ENCODE data around the gene NUDT15.
"Not testable (repeated sequence)": the region's sequence is repeated elsewhere in the genome, so short reads cannot be mapped to it uniquely, and the experiment has no call there.

DNA sequence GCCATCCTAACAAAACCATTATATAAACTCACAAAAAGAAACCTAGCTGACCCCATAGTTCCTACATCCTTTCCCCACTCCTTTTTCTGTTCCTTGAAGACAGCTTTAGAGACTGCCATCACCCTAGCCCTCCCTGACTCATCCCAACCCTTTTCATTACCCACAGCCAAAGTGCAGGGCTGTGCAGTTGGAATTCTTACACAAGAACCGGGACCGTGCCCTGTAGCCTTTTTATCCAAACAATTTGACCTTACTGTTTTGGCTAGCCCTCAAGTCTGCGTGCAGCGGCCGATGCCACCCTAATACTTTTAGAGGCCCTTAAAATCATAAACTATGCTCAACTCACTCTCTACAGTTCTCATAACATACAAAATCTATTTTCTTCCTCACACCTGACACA, 22.4 kb downstream of the NUDT15 start:
- TF ChIP-seq, protein P1, sequence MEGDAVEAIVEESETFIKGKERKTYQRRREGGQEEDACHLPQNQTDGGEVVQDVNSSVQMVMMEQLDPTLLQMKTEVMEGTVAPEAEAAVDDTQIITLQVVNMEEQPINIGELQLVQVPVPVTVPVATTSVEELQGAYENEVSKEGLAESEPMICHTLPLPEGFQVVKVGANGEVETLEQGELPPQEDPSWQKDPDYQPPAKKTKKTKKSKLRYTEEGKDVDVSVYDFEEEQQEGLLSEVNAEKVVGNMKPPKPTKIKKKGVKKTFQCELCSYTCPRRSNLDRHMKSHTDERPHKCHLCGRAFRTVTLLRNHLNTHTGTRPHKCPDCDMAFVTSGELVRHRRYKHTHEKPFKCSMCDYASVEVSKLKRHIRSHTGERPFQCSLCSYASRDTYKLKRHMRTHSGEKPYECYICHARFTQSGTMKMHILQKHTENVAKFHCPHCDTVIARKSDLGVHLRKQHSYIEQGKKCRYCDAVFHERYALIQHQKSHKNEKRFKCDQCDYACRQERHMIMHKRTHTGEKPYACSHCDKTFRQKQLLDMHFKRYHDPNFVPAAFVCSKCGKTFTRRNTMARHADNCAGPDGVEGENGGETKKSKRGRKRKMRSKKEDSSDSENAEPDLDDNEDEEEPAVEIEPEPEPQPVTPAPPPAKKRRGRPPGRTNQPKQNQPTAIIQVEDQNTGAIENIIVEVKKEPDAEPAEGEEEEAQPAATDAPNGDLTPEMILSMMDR (IDR thresholded peaks at IDR 0.05; ENCODE audit: control extremely low read depth in 1 of 3, insufficient read depth in 1 of 3, low read depth in 1 of 3, low read length in 3 of 3): not testable (repeated sequence)
- not testable (repeated sequence) for TF ChIP-seq CBX8 (IDR thresholded peaks at IDR 0.05; ENCODE audit: borderline replicate concordance, low read depth, low read length); JUN (IDR thresholded peaks at IDR 0.05; ENCODE audit: low read depth, low read length); POLR2A (IDR thresholded peaks at IDR 0.05; ENCODE audit: control extremely low read depth in 1 of 2, low read depth in 2 of 2, low read length in 2 of 2); EP300 (IDR thresholded peaks at IDR 0.05; ENCODE audit: borderline replicate concordance in 1 of 2, low read depth in 2 of 2, low read length in 2 of 2); RAD21 (IDR thresholded peaks at IDR 0.05 in 1 of 2, conservative IDR thresholded peaks at IDR 0.05 in 1 of 2; ENCODE audit: low read depth in 2 of 2, low read length in 2 of 2); POLR2AphosphoS5 (IDR thresholded peaks at IDR 0.05; ENCODE audit: low read depth, low read length); YY1 (IDR thresholded peaks at IDR 0.05; ENCODE audit: low read depth, low read length); JUND (IDR thresholded peaks at IDR 0.05; ENCODE audit: low read length); BACH1 (IDR thresholded peaks at IDR 0.05; ENCODE audit: low read length); RFX5 (IDR thresholded peaks at IDR 0.05; ENCODE audit: borderline replicate concordance, low read depth, low read length)
